K562 (cell line): ENCODE measurements around the gene CMPK1. TPM values are rescaled to one million over a fixed set of nuclear protein-coding genes. Genes with fewer than 3 reads are reported as not detected.
A peak's percentile ranks its signal among the peaks of the same experiment; 100 is the strongest.

Source experiments
- CHD1 ChIP-seq: fragments of 200-600 bp; sonication (generic); IDR thresholded peaks from one replicate; pipeline ENCODE4 v1.6.1; 2012; ENCODE audit warnings: mild to moderate bottlenecking, moderate library complexity, low read length, inconsistent platforms
- CTBP1 ChIP-seq: fragments of 450-650 bp; IDR thresholded peaks from 2 replicates; pipeline ENCODE4 v1.6.1; 2016; ENCODE audit warnings: borderline replicate concordance
- ESRRB ChIP-seq: fragments of 250-450 bp; sonication (Bioruptor Pico); IDR thresholded peaks from 2 replicates; pipeline ENCODE4 v1.5.0; 2020; ENCODE audit warnings: mild to moderate bottlenecking, moderate library complexity, borderline replicate concordance
- FOXA1 ChIP-seq: fragments of 450-650 bp; IDR thresholded peaks from 2 replicates; pipeline ENCODE4 v1.6.1; 2016; ENCODE audit warnings: mild to moderate bottlenecking, borderline replicate concordance
- HDAC8 ChIP-seq: fragments of 450-650 bp; IDR thresholded peaks from 2 replicates; pipeline ENCODE4 v1.6.1; 2016; ENCODE audit warnings: mild to moderate bottlenecking, missing genetic modification characterization, moderate library complexity, missing compliant biosample characterization
- IRF2 ChIP-seq: sonication (generic); formaldehyde crosslinking; IDR thresholded peaks from 2 replicates; pipeline ENCODE4 v1.8.1; 2022; ENCODE audit warnings: mild to moderate bottlenecking, missing genetic modification reagents
- MCM2 ChIP-seq: fragments of 450-650 bp; IDR thresholded peaks from 2 replicates; pipeline ENCODE4 v1.6.1; 2017; ENCODE audit warnings: low read depth, mild to moderate bottlenecking
- MTA3 ChIP-seq: fragments of 450-650 bp; formaldehyde crosslinking; IDR thresholded peaks from 2 replicates; pipeline ENCODE4 v1.6.1; 2017; ENCODE audit warnings: mild to moderate bottlenecking, borderline replicate concordance
- NFATC3 ChIP-seq: fragments of 450-650 bp; IDR thresholded peaks from 2 replicates; pipeline ENCODE4 v1.6.1; 2017; ENCODE audit warnings: mild to moderate bottlenecking
- POLR2B ChIP-seq: fragments of 450-650 bp; IDR thresholded peaks from 2 replicates; pipeline ENCODE4 v1.6.1; 2018; ENCODE audit warnings: low read depth; ENCODE audit not compliant: partially characterized antibody
- PURB ChIP-seq: sonication (generic); formaldehyde crosslinking; IDR thresholded peaks from 2 replicates; pipeline ENCODE4 v1.9.0; 2021; ENCODE audit warnings: low read depth, mild to moderate bottlenecking, missing genetic modification reagents
- RB1 ChIP-seq: fragments of 450-650 bp; IDR thresholded peaks from 2 replicates; pipeline ENCODE4 v1.6.1; 2017; ENCODE audit warnings: low read depth, mild to moderate bottlenecking
- RFX5 ChIP-seq: IDR thresholded peaks from 2 replicates; pipeline ENCODE4 v1.6.1; 2011; ENCODE audit warnings: low read depth, mild to moderate bottlenecking, improper control_type of control experiment, low read length
- SIN3A ChIP-seq, 2 experiments: fragments of 150-350 bp in 1 of 2; IDR thresholded peaks; 2 replicates each; pipeline ENCODE4 v1.6.1; 2011 to 2016; ENCODE audit warnings: borderline replicate concordance in 2 of 2, low read depth in 2 of 2, low read length in 2 of 2, mild to moderate bottlenecking in 2 of 2, moderate library complexity in 2 of 2; ENCODE audit not compliant: control insufficient read depth in 1 of 2
- SNIP1 ChIP-seq: fragments of 450-650 bp; IDR thresholded peaks from 2 replicates; pipeline ENCODE4 v1.7.1; 2017; ENCODE audit warnings: low read depth, mild to moderate bottlenecking
- SREBF1 ChIP-seq: fragments of 150-350 bp; IDR thresholded peaks from 2 replicates; pipeline ENCODE4 v1.6.1; 2014; ENCODE audit warnings: antibody characterized with exemption, low read depth, low read length, borderline replicate concordance
- TAF7 ChIP-seq: fragments of 450-650 bp; IDR thresholded peaks from 2 replicates; pipeline ENCODE4 v1.6.1; 2016; ENCODE audit warnings: missing genetic modification characterization, missing compliant biosample characterization
- TBL1XR1 ChIP-seq, 2 experiments: IDR thresholded peaks; 2 replicates each; pipeline ENCODE4 v1.6.1; 2012; ENCODE audit warnings: improper control_type of control experiment in 2 of 2, low read length in 2 of 2, mild to moderate bottlenecking in 1 of 2
- ZEB2 ChIP-seq: fragments of 450-650 bp; IDR thresholded peaks from 2 replicates; pipeline ENCODE4 v1.6.1; 2016
- ZNF133 ChIP-seq: fragments of 250-450 bp; sonication (Bioruptor Pico); IDR thresholded peaks from 2 replicates; pipeline ENCODE4 v1.4.0; 2020; ENCODE audit warnings: mild to moderate bottlenecking
- ZNF143 ChIP-seq: sonication (generic); formaldehyde crosslinking; IDR thresholded peaks from 2 replicates; pipeline ENCODE4 v1.9.0; 2022; ENCODE audit warnings: mild to moderate bottlenecking, missing genetic modification reagents
- ZNF217 ChIP-seq: sonication (generic); formaldehyde crosslinking; IDR thresholded peaks from 2 replicates; pipeline ENCODE4 v1.8.0; 2022; ENCODE audit warnings: mild to moderate bottlenecking, missing genetic modification reagents
- ZNF239 ChIP-seq: fragments of 250-450 bp; sonication (Bioruptor Pico); IDR thresholded peaks from 2 replicates; pipeline ENCODE4 v1.4.0; 2020; ENCODE audit warnings: mild to moderate bottlenecking
- ZNF384 ChIP-seq: IDR thresholded peaks from 2 replicates; pipeline ENCODE4 v1.6.1; 2012; ENCODE audit warnings: low read depth, low read length, improper control_type of control experiment
- ZNF41 ChIP-seq: fragments of 250-450 bp; sonication (Bioruptor Pico); conservative IDR thresholded peaks from 2 replicates; pipeline ENCODE4 v1.4.0; 2020; ENCODE audit warnings: mild to moderate bottlenecking
- ZNF764 ChIP-seq: fragments of 250-450 bp; sonication (Bioruptor Pico); IDR thresholded peaks from 2 replicates; pipeline ENCODE4 v1.4.0; 2020; ENCODE audit warnings: low read depth, mild to moderate bottlenecking, moderate library complexity
- polyA plus RNA-seq, 8 experiments: library from polyadenylated mRNA; depleted of rRNA in 4 of 8; stranded (reverse) in 5 of 8; unstranded in 3 of 8; fragments of >200 nt; fragmentation: Nextera tagmentation in 2 of 8; fragmentation: Illumina TruSeq in 1 of 8; extraction: Ambion mirVana in 2 of 8; extraction: Trizol in 1 of 8; gene quantifications; 2 replicates each; pipeline versions ENCODE4 v1.2.1 to v1.2.3, GENCODE V29; 2011 to 2014; ENCODE audit warnings: inconsistent platforms in 1 of 8, missing spikeins in 1 of 8
- total RNA-seq, 7 experiments: library from RNA; depleted of rRNA in 6 of 7; stranded (reverse); fragments of >200 nt in 6 of 7; fragmentation: Illumina TruSeq in 2 of 7; extraction: Trizol in 2 of 7; gene quantifications; 2 replicates each; pipeline versions ENCODE4 v1.2.1 to v1.2.3, GENCODE V29; 2011 to 2021; ENCODE audit warnings: low replicate concordance in 1 of 7
- TF ChIP-seq, protein P1 (sequence below): sonication (generic); formaldehyde crosslinking; IDR thresholded peaks from 2 replicates; pipeline ENCODE4 v1.9.0; 2022; ENCODE audit warnings: mild to moderate bottlenecking, missing genetic modification reagents
- TF ChIP-seq, protein P2 (sequence below), 3 experiments: IDR thresholded peaks in 2 of 3; conservative IDR thresholded peaks in 1 of 3; 2 replicates each; pipeline ENCODE4 v1.5.1; 2011 to 2012; ENCODE audit warnings: low read length in 3 of 3, mild to moderate bottlenecking in 3 of 3, control low read depth in 2 of 3, improper control_type of control experiment in 1 of 3, inconsistent platforms in 1 of 3, low read depth in 1 of 3, mixed read lengths in 1 of 3, moderate library complexity in 1 of 3; ENCODE audit not compliant: insufficient read depth in 2 of 3

CMPK1 gene
- total and polyA plus RNA-seq, 9 of the 15 experiments (the other 6 are each of a cell fraction or from before 2014, with no cell fraction given) = 54.5 to 197 (median 116) TPM

DNA sequence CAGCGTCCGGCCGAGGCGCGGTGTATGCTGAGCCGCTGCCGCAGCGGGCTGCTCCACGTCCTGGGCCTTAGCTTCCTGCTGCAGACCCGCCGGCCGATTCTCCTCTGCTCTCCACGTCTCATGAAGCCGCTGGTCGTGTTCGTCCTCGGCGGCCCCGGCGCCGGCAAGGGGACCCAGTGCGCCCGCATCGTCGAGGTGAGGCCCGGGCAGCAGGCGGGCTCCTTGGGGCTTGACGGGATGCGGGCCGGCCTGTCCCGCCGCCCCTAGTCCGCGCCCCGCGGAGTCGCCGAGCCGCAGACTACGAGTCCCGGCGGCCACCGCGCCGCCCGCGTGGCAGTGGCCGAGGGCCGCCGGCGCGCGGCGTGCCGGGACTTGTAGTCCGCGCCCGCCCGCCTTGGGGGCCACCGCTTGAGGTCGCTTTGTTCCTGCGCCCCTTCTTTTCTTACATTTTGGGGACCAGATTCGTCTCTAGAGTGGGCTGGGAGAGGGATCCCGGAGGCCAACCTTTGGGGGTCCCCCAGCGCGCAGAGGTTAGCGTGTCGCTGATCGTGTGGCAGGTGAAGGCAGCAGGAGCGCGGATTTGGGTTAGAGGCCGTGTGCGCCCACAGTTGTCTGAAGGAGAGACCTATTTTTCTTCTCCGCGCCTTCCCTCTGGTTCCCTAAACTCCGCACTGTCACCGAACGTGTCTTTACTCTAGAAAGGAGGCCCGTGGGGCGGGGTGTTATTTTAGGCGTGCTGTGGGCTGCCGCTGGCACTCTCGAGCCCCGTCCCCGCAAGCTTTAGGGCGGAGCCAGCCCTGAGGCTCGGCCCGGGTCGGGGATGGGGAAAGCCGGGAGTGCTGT lies 553 bp downstream of the CMPK1 start (continued):
- TF ChIP-seq IRF2 (CRISPR knock-in tag) (no peak), PURB (CRISPR knock-in tag) (no peak), ZNF384 (0 out of 2 replicates have a peak, but pooled peaks have one; percentile 3), TAF7 (tag) (peak; percentile 65), MTA3 (peak; percentile 49; the same call in 1 of the 2 replicates), TBL1XR1 (IDR thresholded peaks at IDR 0.05; ENCODE audit: low read length in 2 of 2) (no peak), CHD1 (peak; percentile 89), ZNF217 (CRISPR knock-in tag) (no peak), HDAC8 (tag) (peak; percentile 34; the same call in 1 of the 2 replicates), ZEB2 (no peak), POLR2B (peak; percentile 13), ESRRB (no peak), RFX5 (no peak), SNIP1 (no peak), ZNF41 (CRISPR knock-in tag) (0 out of 2 replicates have a peak, but pooled peaks have one; percentile 40), NFATC3 (no peak), ZNF143 (CRISPR knock-in tag) (peak; percentile 86), ZNF764 (CRISPR knock-in tag) (no peak), ZNF239 (CRISPR knock-in tag) (no peak), RB1 (peak; percentile 18), CTBP1 (peak; percentile 77), ZNF133 (CRISPR knock-in tag) (no peak), MCM2 (no peak), FOXA1 (no peak), SIN3A (IDR thresholded peaks at IDR 0.05; ENCODE audit: borderline replicate concordance in 2 of 2, control insufficient read depth in 1 of 2, low read depth in 2 of 2, low read length in 2 of 2) (peak; percentile 47 to 80; a peak in 2 of 4 replicates), SREBF1 (0 out of 2 replicates have a peak, but pooled peaks have one; percentile 34)
- TF ChIP-seq, protein P1, sequence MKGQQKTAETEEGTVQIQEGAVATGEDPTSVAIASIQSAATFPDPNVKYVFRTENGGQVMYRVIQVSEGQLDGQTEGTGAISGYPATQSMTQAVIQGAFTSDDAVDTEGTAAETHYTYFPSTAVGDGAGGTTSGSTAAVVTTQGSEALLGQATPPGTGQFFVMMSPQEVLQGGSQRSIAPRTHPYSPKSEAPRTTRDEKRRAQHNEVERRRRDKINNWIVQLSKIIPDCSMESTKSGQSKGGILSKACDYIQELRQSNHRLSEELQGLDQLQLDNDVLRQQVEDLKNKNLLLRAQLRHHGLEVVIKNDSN (CRISPR knock-in tag) = peak; percentile 51; the same call in 1 of the 2 replicates
- TF ChIP-seq, protein P2, sequence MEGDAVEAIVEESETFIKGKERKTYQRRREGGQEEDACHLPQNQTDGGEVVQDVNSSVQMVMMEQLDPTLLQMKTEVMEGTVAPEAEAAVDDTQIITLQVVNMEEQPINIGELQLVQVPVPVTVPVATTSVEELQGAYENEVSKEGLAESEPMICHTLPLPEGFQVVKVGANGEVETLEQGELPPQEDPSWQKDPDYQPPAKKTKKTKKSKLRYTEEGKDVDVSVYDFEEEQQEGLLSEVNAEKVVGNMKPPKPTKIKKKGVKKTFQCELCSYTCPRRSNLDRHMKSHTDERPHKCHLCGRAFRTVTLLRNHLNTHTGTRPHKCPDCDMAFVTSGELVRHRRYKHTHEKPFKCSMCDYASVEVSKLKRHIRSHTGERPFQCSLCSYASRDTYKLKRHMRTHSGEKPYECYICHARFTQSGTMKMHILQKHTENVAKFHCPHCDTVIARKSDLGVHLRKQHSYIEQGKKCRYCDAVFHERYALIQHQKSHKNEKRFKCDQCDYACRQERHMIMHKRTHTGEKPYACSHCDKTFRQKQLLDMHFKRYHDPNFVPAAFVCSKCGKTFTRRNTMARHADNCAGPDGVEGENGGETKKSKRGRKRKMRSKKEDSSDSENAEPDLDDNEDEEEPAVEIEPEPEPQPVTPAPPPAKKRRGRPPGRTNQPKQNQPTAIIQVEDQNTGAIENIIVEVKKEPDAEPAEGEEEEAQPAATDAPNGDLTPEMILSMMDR (IDR thresholded peaks at IDR 0.05 in 2 of 3, conservative IDR thresholded peaks at IDR 0.05 in 1 of 3; ENCODE audit: insufficient read depth in 2 of 3, low read depth in 1 of 3, low read length in 3 of 3) = peak; percentile 41 to 53 (median 51)
